GM12878 (cell line): ENCODE data around the gene MEN1. TPM values are rescaled to one million over a fixed set of nuclear protein-coding genes. Genes with fewer than 3 reads are reported as not detected.

Experiments
- ATAC-seq: fragments of 200-7000 bp; cut with Tn5 transposase; 3 replicates; pipeline ENCODE4 v1.9.1; 2020; ENCODE audit warnings: mild to moderate bottlenecking, moderate library complexity
- BruUV-seq: library from RNA; stranded (reverse); fragments of 400-500 nt; replicated peaks from 2 replicates; lab custom pipeline; 2021; lab: Mats Ljungman, UMichigan
- CTCF ChIA-PET: fragments of 300-600 bp; sonication (Branson Sonifier 250); formaldehyde crosslinking; extraction: SDS; loops from one replicate; lab custom pipeline; 2021; ENCODE audit warnings: inconsistent platforms; lab: Yijun Ruan, JAX
- POLR2A ChIA-PET: fragments of 350-600 bp; formaldehyde crosslinking; extraction: SDS; loops from one replicate; lab custom pipeline; 2021; ENCODE audit warnings: inconsistent platforms; lab: Charles Lee
- RAD21 ChIA-PET: fragments of 300-600 bp; sonication (Branson Sonifier 250); formaldehyde crosslinking; loops from one replicate; lab custom pipeline; 2023; ENCODE audit warnings: antibody characterized with exemption; ENCODE audit not compliant: unreplicated experiment; lab: Charles Lee
- SMC1A ChIA-PET: fragments of 300-600 bp; sonication (Branson Sonifier 250); formaldehyde crosslinking; loops from one replicate; lab custom pipeline; 2023; ENCODE audit not compliant: unreplicated experiment, uncharacterized antibody; lab: Charles Lee
- DNase-seq: peaks from one replicate; pipeline ENCODE4 v3.0.0-alpha.2; 2011; ENCODE audit warnings: low read depth, low spot score
- FAIRE-seq: peaks from 3 replicates; lab custom pipeline; 2011; peaks lifted over from hg19 to GRCh38; lab: Jason Lieb, UNC
- H2AFZ ChIP-seq: 2 replicates; pipeline ENCODE4 v1.6.0; 2011; ENCODE audit warnings: low read depth, low read length, control low read depth; ENCODE audit not compliant: control insufficient read depth
- H3K27ac ChIP-seq: 2 replicates; pipeline ENCODE4 v1.5.1; 2011; ENCODE audit warnings: control low read depth; ENCODE audit not compliant: control insufficient read depth, insufficient read depth
- H3K27me3 ChIP-seq, 2 experiments: replicated peaks in 1 of 2; 2 replicates each; pipeline versions ENCODE4 v1.6.0 to v1.6.1; 2011; ENCODE audit warnings: low read length in 1 of 2; ENCODE audit not compliant: control insufficient read depth in 2 of 2, insufficient read depth in 2 of 2
- H3K36me3 ChIP-seq, 2 experiments: 2 replicates each; pipeline ENCODE4 v1.5.1; 2011; ENCODE audit warnings: low read length in 1 of 2; ENCODE audit not compliant: control insufficient read depth in 2 of 2, insufficient read depth in 2 of 2
- H3K4me1 ChIP-seq: 2 replicates; pipeline ENCODE4 v1.6.1; 2011; ENCODE audit warnings: mild to moderate bottlenecking, low read length, moderate library complexity, mixed read lengths; ENCODE audit not compliant: control insufficient read depth, insufficient read depth
- H3K4me2 ChIP-seq: 2 replicates; pipeline ENCODE4 v1.6.0; 2011; ENCODE audit warnings: control low read depth; ENCODE audit not compliant: control insufficient read depth, insufficient read depth
- H3K4me3 ChIP-seq: fragments of 200-600 bp; sonication (generic); 2 replicates; pipeline ENCODE4 v1.5.1; 2016
- H3K79me2 ChIP-seq: 2 replicates; pipeline ENCODE4 v1.6.0; 2011; ENCODE audit warnings: low read length; ENCODE audit not compliant: control insufficient read depth, insufficient read depth
- H3K9ac ChIP-seq: 2 replicates; pipeline ENCODE4 v1.8.0; 2011; ENCODE audit warnings: low read length, control low read depth, mixed read lengths; ENCODE audit not compliant: control insufficient read depth, insufficient read depth
- H3K9me3 ChIP-seq: replicated peaks from 3 replicates; pipeline ENCODE4 v1.5.1; 2011; ENCODE audit warnings: mild to moderate bottlenecking, low read length; ENCODE audit not compliant: control insufficient read depth, insufficient read depth
- H4K20me1 ChIP-seq: 2 replicates; pipeline ENCODE4 v1.6.0; 2011; ENCODE audit not compliant: control insufficient read depth, insufficient read depth
- CHD2 ChIP-seq: IDR thresholded peaks from 2 replicates; pipeline ENCODE4 v1.6.1; 2011; ENCODE audit warnings: low read depth, low read length, improper control_type of control experiment, borderline replicate concordance
- E2F8 ChIP-seq: fragments of 450-650 bp; IDR thresholded peaks from 2 replicates; pipeline ENCODE4 v1.6.1; 2018; ENCODE audit warnings: mild to moderate bottlenecking, low read depth, moderate library complexity; ENCODE audit not compliant: partially characterized antibody
- ESRRA ChIP-seq: IDR thresholded peaks from 2 replicates; pipeline ENCODE4 v1.6.1; 2012; ENCODE audit warnings: mild to moderate bottlenecking, low read length, improper control_type of control experiment
- EZH2 ChIP-seq: IDR thresholded peaks from 2 replicates; pipeline ENCODE4 v1.6.1; 2012; ENCODE audit warnings: low read depth, mild to moderate bottlenecking, control low read depth, inconsistent platforms, low read length, borderline replicate concordance; ENCODE audit not compliant: control insufficient read depth
- IRF3 ChIP-seq: fragments of 450-650 bp; IDR thresholded peaks from 2 replicates; pipeline ENCODE4 v1.6.1; 2014; ENCODE audit warnings: mild to moderate bottlenecking
- MTA2 ChIP-seq: fragments of 450-650 bp; IDR thresholded peaks from 2 replicates; pipeline ENCODE4 v1.6.1; 2016; ENCODE audit warnings: low read depth, mild to moderate bottlenecking, moderate library complexity
- PKNOX1 ChIP-seq: fragments of 450-650 bp; IDR thresholded peaks from 2 replicates; pipeline ENCODE4 v1.6.1; 2016; ENCODE audit warnings: mild to moderate bottlenecking
- PML ChIP-seq: IDR thresholded peaks from 2 replicates; pipeline ENCODE4 v1.6.1; 2012; ENCODE audit warnings: low read length, inconsistent platforms
- STAT1 ChIP-seq: fragments of 450-650 bp; conservative IDR thresholded peaks from 2 replicates; pipeline ENCODE4 v1.6.1; 2014; ENCODE audit warnings: antibody characterized with exemption, mild to moderate bottlenecking
- SUZ12 ChIP-seq: fragments of 200-600 bp; sonication (generic); IDR thresholded peaks from one replicate; pipeline ENCODE4 v1.6.1; 2018; ENCODE audit warnings: antibody characterized with exemption, mild to moderate bottlenecking; ENCODE audit not compliant: unreplicated experiment
- USF2 ChIP-seq: IDR thresholded peaks from 2 replicates; pipeline ENCODE4 v1.6.1; 2011; ENCODE audit warnings: low read depth, low read length, improper control_type of control experiment, borderline replicate concordance
- WGBS: methylation state at CpG from one replicate; pipeline ENCODE4 v1.1.6; 2016; ENCODE audit warnings: low lambda C conversion rate; ENCODE audit not compliant: insufficient replicate concordance, insufficient coverage; ENCODE audit errors: missing lambda C conversion rate; 5-methylcytosine and 5-hydroxymethylcytosine counted together
- in situ Hi-C: fragments of 300-500 bp; cut with MboI; formaldehyde crosslinking; loops from 9 replicates; pipeline ENCODE4 v1.14.3; 2018; ENCODE audit warnings: mixed read lengths
- intact Hi-C: fragments of 100-400 bp; cut with micrococcal nuclease; formaldehyde crosslinking; loops from one replicate; pipeline ENCODE4 v1.14.2; 2022; ENCODE audit not compliant: unreplicated experiment
- polyA plus RNA-seq, 11 experiments: library from polyadenylated mRNA; depleted of rRNA in 4 of 11; unstranded in 6 of 11; stranded (reverse) in 5 of 11; fragments of >200 nt; fragmentation: Nextera tagmentation in 4 of 11; fragmentation: Illumina TruSeq in 1 of 11; extraction: Ambion mirVana in 4 of 11; extraction: Trizol in 1 of 11; gene quantifications; 1 replicate in 1 of 11; 2 replicates in 10 of 11; pipeline versions ENCODE4 v1.2.1 to v1.2.3, GENCODE V29; 2011 to 2016; ENCODE audit warnings: inconsistent platforms in 2 of 11, missing spikeins in 2 of 11, low read depth in 1 of 11
- total RNA-seq, 4 experiments: library from RNA; depleted of rRNA in 3 of 4; stranded (reverse); fragments of >200 nt in 3 of 4; fragmentation: Illumina TruSeq in 1 of 4; extraction: Trizol in 1 of 4; gene quantifications; 2 replicates each; pipeline versions ENCODE4 v1.2.1 to v1.2.3, GENCODE V29; 2013 to 2021

The MEN1 gene
- total and polyA plus RNA-seq, 10 of the 15 experiments (the other 5 are each of a cell fraction or from before 2014, with no cell fraction given): 2.5 to 39.7 (median 20.7) TPM

- TF ChIP-seq E2F8 (no peak), MTA2 (peak; percentile 29; the same call in 1 of the 2 replicates), EZH2 (no peak), CHD2 (no peak)
- TF ChIP-seq, all 136 proteins: peak for 24
Measured at GRCh38 chr11:64772303-64773018, 37.9 kb downstream of the MEN1 start (continued).

GRCh38 chr11:64771861-64772260, 38.5 kb downstream of the MEN1 start:
- SMC1A ChIA-PET: interaction anchor here (0.8 to 2.6 kb wide), 13 partner anchors 9 to 121 kb away, joined by 3 to 18 read pairs (median 4); partner anchors contain the start of genes CDC42BPG, MEN1 and RASGRP2
- peaks cover 26% of the 10 kb centered on the region for H4K20me1 ChIP-seq
- TF ChIP-seq ESRRA (no peak), SUZ12 (no peak), PML (0 out of 2 replicates have a peak, but pooled peaks have one; percentile 11), PKNOX1 (no peak), IRF3 (no peak), USF2 (no peak), STAT1 (no peak)

More at GRCh38 chr11:64771861-64772260, 38.5 kb downstream of the MEN1 start:
- no peak overlapping the region for H3K9ac ChIP-seq
- peaks cover 40 to 80% of the 10 kb centered on the region in 2 experiments for H3K36me3 ChIP-seq
- FAIRE-seq: no peak
- intact Hi-C loops: loop anchor here (2.0 to 10.0 kb wide), 2 partner anchors 27 to 343 kb away; partner anchors contain the start of genes RASGRP2, TM7SF2 and ZNHIT2
- H3K9me3 ChIP-seq: no peaks in the 10 kb centered on the region
- no TSS peak for BruUV-seq
- RAD21 ChIA-PET: interaction anchor here (0.9 to 2.2 kb wide), 9 partner anchors 8 to 121 kb away, joined by 3 to 9 read pairs (median 5); partner anchors contain the start of gene RASGRP2
- CTCF ChIA-PET: interaction anchor here (1.0 to 2.7 kb wide), 12 partner anchors 8 to 454 kb away, joined by 3 to 15 read pairs (median 4); partner anchors contain the start of genes PRDX5, RASGRP2 and TRMT112
- H2AFZ ChIP-seq: no peak overlapping the region
- peak; percentile 81 for ATAC-seq
- H3K27me3 ChIP-seq: no peaks in the 10 kb centered on the region
- 4% methylated on average over 2 of the region's 2 CpGs for WGBS
- no peak for DNase-seq
- peaks cover 35% of the 10 kb centered on the region for H3K4me1 ChIP-seq
- peak overlapping the region; percentile 80 for H3K4me2 ChIP-seq
- H3K4me3 ChIP-seq: no peak overlapping the region
- H3K79me2 ChIP-seq: peaks cover 60% of the 10 kb centered on the region
- in situ Hi-C loops: no loop called here
- POLR2A ChIA-PET: interaction anchor here (0.8 to 2.8 kb wide), 14 partner anchors 8 to 98 kb away, joined by 3 to 12 read pairs (median 3); partner anchors contain the start of genes PYGM and RASGRP2
- peak overlapping the region; percentile 63 for H3K27ac ChIP-seq
